SH-SY5Y (cell line): ENCODE data around the gene LSAMP.

Experiments
- GATA2 ChIP-seq: IDR thresholded peaks from 2 replicates; pipeline ENCODE4 v1.6.1; 2011; ENCODE audit warnings: mild to moderate bottlenecking, low read depth, low read length
- GATA3 ChIP-seq: IDR thresholded peaks from 2 replicates; pipeline ENCODE4 v1.6.1; 2011; ENCODE audit warnings: low read depth, mild to moderate bottlenecking, low read length, moderate library complexity

DNA sequence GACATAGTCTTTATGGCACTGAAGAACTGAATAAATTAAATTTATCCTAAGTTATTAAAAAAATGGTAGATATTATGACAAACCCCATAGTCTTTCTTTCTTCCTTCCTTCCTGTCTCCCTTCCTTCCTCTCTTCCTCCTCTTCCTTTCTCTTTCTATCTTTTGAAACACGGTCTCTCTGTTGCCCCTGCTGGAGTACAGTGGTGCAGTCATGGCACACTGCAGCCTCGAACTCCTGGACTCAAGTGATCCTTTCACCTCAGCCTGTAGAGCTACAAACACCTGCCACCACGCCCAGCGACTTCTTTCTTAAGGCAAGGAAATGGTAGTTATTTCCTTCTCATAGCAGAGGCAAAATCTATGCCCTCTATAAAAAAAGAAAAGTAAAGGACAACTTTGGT, 467.4 kb downstream of the LSAMP start:
- TF ChIP-seq GATA2 (no peak), GATA3 (no peak)
